Measurements from ENCODE around the gene BCDIN3D. TPM values are rescaled to one million over a fixed set of nuclear protein-coding genes. Genes with fewer than 3 reads are reported as not detected.
"Not testable (repeated sequence)": the region's sequence is repeated elsewhere in the genome, so short reads cannot be mapped to it uniquely, and the experiment has no call there.

The BCDIN3D gene
- total RNA-seq, 1 experiment from 2014 or later = 4.5 TPM

GRCh38 chr12:49863946-49864797, 21.3 kb upstream of the BCDIN3D start:
- H2AFZ ChIP-seq (ENCODE audit: low read length) = no peak overlapping the region
- H3F3A ChIP-seq (ENCODE audit: low read length, unreplicated experiment) = no peaks in the 10 kb centered on the region
- H3K27ac ChIP-seq (ENCODE audit: low read length) = no peak overlapping the region
- no peak overlapping the region for H3K4me3 ChIP-seq (ENCODE audit: low read length)
- H3K36me3 ChIP-seq (ENCODE audit: low read depth, low read length) = no peaks in the 10 kb centered on the region
- H3K9me3 ChIP-seq (ENCODE audit: low read length) = no peaks in the 10 kb centered on the region
- CTCF ChIA-PET = interaction anchor here (0.6 kb wide), 1 partner anchor 70 kb away, joined by 4 read pairs; no protein-coding TSS in a partner anchor
- intact Hi-C loops (cut with micrococcal nuclease) = loop anchor here (10.0 kb wide), 1 partner anchor 101 kb away; the partner anchor contains the start of gene AQP5
- no peaks in the 10 kb centered on the region for H4K20me1 ChIP-seq (ENCODE audit: low read length)
- no TSS peak for BruUV-seq (replicated peaks)
- H3K9me2 ChIP-seq (replicated peaks; ENCODE audit: low read length) = no peaks in the 10 kb centered on the region
- no peaks in the 10 kb centered on the region for H3K27me3 ChIP-seq (ENCODE audit: low read length)
- DNase-seq (no peak), ATAC-seq (no peak)
- peaks cover 8% of the 10 kb centered on the region for H3K4me1 ChIP-seq (ENCODE audit: insufficient read depth, low read length)
- TF ChIP-seq CTCF (conservative IDR thresholded peaks at IDR 0.05; ENCODE audit: low read depth, low read length) = no peak
- TF ChIP-seq EZH2phosphoT487 (IDR thresholded peaks at IDR 0.05; ENCODE audit: borderline replicate concordance, low read length) = no peak
- no peak for TF ChIP-seq EZH2 (IDR thresholded peaks at IDR 0.05; ENCODE audit: low read length, unreplicated experiment)
- no peak overlapping the region for H3K9ac ChIP-seq (ENCODE audit: low read length)
- H3K79me2 ChIP-seq (ENCODE audit: low read length) = no peaks in the 10 kb centered on the region
- H3K4me2 ChIP-seq (ENCODE audit: low read length) = no peak overlapping the region
- POLR2A ChIA-PET (ENCODE audit: unreplicated experiment) = no interaction called here

GRCh38 chr12:49860921-49861320, 18.0 kb upstream of the BCDIN3D start:
- intact Hi-C loops (cut with micrococcal nuclease) = loop anchor here (10.0 kb wide), 1 partner anchor 104 kb away; the partner anchor contains the start of gene AQP5
- ATAC-seq; H3K4me3 ChIP-seq (ENCODE audit: low read length); H3K9ac ChIP-seq (ENCODE audit: low read length); H3K9me2 ChIP-seq (replicated peaks; ENCODE audit: low read length); H3F3A ChIP-seq (ENCODE audit: low read length, unreplicated experiment); DNase-seq; H3K9me3 ChIP-seq (ENCODE audit: low read length); H3K27me3 ChIP-seq (ENCODE audit: low read length); H2AFZ ChIP-seq (ENCODE audit: low read length); H3K36me3 ChIP-seq (ENCODE audit: low read depth, low read length); H3K79me2 ChIP-seq (ENCODE audit: low read length); POLR2A ChIA-PET (ENCODE audit: unreplicated experiment); H4K20me1 ChIP-seq (ENCODE audit: low read length); H3K27ac ChIP-seq (ENCODE audit: low read length); H3K4me1 ChIP-seq (ENCODE audit: insufficient read depth, low read length); BruUV-seq (replicated peaks); CTCF ChIA-PET; H3K4me2 ChIP-seq (ENCODE audit: low read length): not testable (repeated sequence)

GRCh38 chr12:49855890-49856289, 13.0 kb upstream of the BCDIN3D start:
- H3K27ac ChIP-seq (ENCODE audit: low read length); H4K20me1 ChIP-seq (ENCODE audit: low read length); H3K9me3 ChIP-seq (ENCODE audit: low read length); ATAC-seq; H2AFZ ChIP-seq (ENCODE audit: low read length); H3K4me3 ChIP-seq (ENCODE audit: low read length); POLR2A ChIA-PET (ENCODE audit: unreplicated experiment); H3K79me2 ChIP-seq (ENCODE audit: low read length); H3K9ac ChIP-seq (ENCODE audit: low read length); H3K4me1 ChIP-seq (ENCODE audit: insufficient read depth, low read length); BruUV-seq (replicated peaks); H3K9me2 ChIP-seq (replicated peaks; ENCODE audit: low read length); CTCF ChIA-PET; H3K36me3 ChIP-seq (ENCODE audit: low read depth, low read length); intact Hi-C loops (cut with micrococcal nuclease); H3K4me2 ChIP-seq (ENCODE audit: low read length); H3K27me3 ChIP-seq (ENCODE audit: low read length); DNase-seq; H3F3A ChIP-seq (ENCODE audit: low read length, unreplicated experiment): not testable (repeated sequence)
